Measurements from ENCODE around the gene TNFRSF13B. TPM values are rescaled to one million over a fixed set of nuclear protein-coding genes. Genes with fewer than 3 reads are reported as not detected.

TNFRSF13B gene
- total RNA-seq, 1 donor = not detected

DNA sequence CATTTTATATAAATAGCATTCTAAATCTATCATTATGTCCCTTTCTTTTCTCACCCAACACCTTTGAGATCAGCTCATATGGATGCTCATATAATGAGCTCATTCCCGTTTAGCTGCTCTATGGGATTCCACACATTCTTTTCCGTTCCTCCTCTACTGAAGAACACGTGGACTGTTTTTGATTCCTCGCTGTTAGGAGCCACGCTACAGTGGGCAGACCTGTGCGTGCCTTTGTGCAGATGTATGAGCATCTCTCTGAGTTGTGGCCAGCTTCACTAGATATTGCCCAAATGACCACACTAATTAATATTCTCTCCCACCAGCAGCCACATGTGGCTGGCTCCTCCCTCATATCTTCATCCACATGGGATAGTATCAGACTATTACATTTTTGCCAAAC is 6.0 kb upstream of the TNFRSF13B start:
- no peak overlapping the region for H3K4me3 ChIP-seq (ENCODE audit: insufficient read depth, low read length)
- H3K36me3 ChIP-seq (ENCODE audit: insufficient read depth, low read length) = no peaks in the 10 kb centered on the region
- H4K20me1 ChIP-seq (ENCODE audit: insufficient read depth, low read length) = no peaks in the 10 kb centered on the region
- no peak overlapping the region for H3K4me2 ChIP-seq (ENCODE audit: insufficient read depth, low read length)
- H3K27me3 ChIP-seq (ENCODE audit: insufficient read depth, low read length) = peaks cover 18% of the 10 kb centered on the region
- H2AFZ ChIP-seq (ENCODE audit: low read length) = no peak overlapping the region
- no peaks in the 10 kb centered on the region for H3K9me3 ChIP-seq (ENCODE audit: low read depth, low read length)
- TF ChIP-seq, protein P1, sequence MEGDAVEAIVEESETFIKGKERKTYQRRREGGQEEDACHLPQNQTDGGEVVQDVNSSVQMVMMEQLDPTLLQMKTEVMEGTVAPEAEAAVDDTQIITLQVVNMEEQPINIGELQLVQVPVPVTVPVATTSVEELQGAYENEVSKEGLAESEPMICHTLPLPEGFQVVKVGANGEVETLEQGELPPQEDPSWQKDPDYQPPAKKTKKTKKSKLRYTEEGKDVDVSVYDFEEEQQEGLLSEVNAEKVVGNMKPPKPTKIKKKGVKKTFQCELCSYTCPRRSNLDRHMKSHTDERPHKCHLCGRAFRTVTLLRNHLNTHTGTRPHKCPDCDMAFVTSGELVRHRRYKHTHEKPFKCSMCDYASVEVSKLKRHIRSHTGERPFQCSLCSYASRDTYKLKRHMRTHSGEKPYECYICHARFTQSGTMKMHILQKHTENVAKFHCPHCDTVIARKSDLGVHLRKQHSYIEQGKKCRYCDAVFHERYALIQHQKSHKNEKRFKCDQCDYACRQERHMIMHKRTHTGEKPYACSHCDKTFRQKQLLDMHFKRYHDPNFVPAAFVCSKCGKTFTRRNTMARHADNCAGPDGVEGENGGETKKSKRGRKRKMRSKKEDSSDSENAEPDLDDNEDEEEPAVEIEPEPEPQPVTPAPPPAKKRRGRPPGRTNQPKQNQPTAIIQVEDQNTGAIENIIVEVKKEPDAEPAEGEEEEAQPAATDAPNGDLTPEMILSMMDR (IDR thresholded peaks at IDR 0.05; ENCODE audit: extremely low read depth, low read depth, low read length) = no peak
- no peaks in the 10 kb centered on the region for H3K79me2 ChIP-seq (ENCODE audit: insufficient read depth, low read length)
- H3K27ac ChIP-seq (ENCODE audit: low read depth, low read length) = no peak overlapping the region
- peaks cover 5% of the 10 kb centered on the region for H3K4me1 ChIP-seq (ENCODE audit: insufficient read depth, low read length)
- no peak for DNase-seq (ENCODE audit: insufficient read length, low spot score, missing footprints)

DNA sequence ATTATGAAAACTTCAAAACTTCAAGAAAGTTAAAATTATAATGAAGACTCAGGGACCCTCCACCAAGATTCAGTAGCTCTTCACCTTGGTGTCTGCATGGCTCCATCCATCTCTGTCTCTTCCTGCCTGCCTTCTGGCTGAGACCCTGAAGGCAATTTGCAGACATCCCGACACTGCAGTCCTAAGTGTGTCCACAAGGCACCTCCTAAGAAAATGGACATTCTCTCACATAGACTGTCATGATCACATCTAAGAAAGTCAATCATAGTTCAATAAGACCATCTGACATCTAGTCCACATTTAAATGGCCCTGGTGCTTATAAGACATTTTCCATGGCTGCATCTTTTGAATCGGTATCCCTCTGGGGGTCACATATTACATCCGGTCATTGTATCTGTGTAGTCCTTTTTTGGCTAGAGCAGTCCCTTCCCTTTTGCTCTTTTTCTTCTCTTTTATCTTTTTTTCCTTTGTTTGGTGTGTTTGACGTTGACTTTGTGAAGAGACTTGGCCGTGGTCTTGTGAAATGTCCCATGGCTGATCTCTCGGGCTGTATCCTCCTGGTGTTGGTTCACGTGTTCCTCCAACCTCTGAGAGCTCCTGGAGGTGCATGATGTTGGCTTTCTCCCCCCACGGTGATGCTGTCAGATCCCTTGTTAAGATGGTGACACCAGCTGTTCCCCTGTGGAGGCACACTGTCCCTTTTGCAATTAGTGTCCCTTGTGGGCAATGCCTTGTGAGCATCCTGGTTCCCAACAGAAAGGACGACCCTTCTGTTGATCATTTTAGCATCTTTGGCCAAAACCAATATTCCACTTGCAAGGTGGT is 5.0 kb upstream of the TNFRSF13B start:
- Histone ChIP-seq H3K4me1 (ENCODE audit: insufficient read depth, low read length) (peaks cover 5% of the 10 kb centered on the region), H3K9me3 (ENCODE audit: low read depth, low read length) (no peaks in the 10 kb centered on the region), H3K27me3 (ENCODE audit: insufficient read depth, low read length) (peaks cover 18% of the 10 kb centered on the region), H3K27ac (ENCODE audit: low read depth, low read length) (no peak overlapping the region), H3K4me2 (ENCODE audit: insufficient read depth, low read length) (no peak overlapping the region), H3K4me3 (ENCODE audit: insufficient read depth, low read length) (no peak overlapping the region), H3K79me2 (ENCODE audit: insufficient read depth, low read length) (no peaks in the 10 kb centered on the region), H2AFZ (ENCODE audit: low read length) (no peak overlapping the region), H4K20me1 (ENCODE audit: insufficient read depth, low read length) (no peaks in the 10 kb centered on the region), H3K36me3 (ENCODE audit: insufficient read depth, low read length) (no peaks in the 10 kb centered on the region)
- no peak for DNase-seq (ENCODE audit: insufficient read length, low spot score, missing footprints)
- TF ChIP-seq, protein P1 (IDR thresholded peaks at IDR 0.05; ENCODE audit: extremely low read depth, low read depth, low read length) = no peak

DNA sequence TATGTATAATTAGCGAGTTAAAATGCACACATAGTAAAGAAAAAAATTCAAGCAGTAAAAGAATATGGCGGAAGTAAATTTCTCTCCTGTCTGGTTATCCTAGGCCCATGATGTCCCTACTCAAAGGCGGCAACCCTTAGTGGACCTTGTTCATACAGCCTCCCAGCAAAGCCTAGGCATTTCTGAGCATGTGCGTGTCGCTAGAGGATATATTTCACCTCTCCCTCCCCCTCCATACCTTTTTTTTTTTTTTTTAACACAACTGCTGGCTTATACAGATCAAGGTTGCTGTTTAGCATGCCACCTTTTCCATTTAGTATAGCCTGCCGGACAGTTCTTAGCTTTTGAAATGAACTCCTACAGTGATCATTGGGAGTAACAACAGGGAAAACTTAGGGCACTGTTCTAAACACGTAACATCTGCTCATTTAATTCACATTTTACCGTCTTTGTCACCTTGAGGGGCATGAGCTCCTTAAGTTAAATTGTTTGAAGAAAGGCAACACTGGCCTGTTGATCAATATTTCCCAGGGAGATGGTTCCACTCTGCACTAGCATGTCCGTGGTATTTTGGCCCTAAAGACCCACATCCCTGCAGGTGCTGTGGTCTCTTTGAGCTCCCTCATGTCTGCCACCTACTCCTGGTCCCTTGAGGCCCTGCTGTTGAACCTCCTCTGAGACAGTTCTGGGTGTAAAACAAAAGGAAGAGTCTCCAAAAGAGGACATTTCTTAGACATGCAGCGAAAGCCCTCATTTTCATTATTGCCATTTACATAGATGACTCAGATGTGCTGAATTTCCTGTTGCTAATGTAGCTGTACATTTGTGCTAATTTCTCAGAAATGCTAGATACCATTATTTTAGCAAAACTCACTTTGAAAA is 4.1 kb upstream of the TNFRSF13B start:
- no peak overlapping the region for H3K27ac ChIP-seq (ENCODE audit: low read depth, low read length)
- no peaks in the 10 kb centered on the region for H4K20me1 ChIP-seq (ENCODE audit: insufficient read depth, low read length)
- H3K9me3 ChIP-seq (ENCODE audit: low read depth, low read length) = no peaks in the 10 kb centered on the region
- peaks cover 5% of the 10 kb centered on the region for H3K4me1 ChIP-seq (ENCODE audit: insufficient read depth, low read length)
- TF ChIP-seq, protein P1 (IDR thresholded peaks at IDR 0.05; ENCODE audit: extremely low read depth, low read depth, low read length) = no peak
- no peaks in the 10 kb centered on the region for H3K79me2 ChIP-seq (ENCODE audit: insufficient read depth, low read length)
- H3K4me3 ChIP-seq (ENCODE audit: insufficient read depth, low read length) = no peak overlapping the region
- no peaks in the 10 kb centered on the region for H3K36me3 ChIP-seq (ENCODE audit: insufficient read depth, low read length)
- no peak for DNase-seq (ENCODE audit: insufficient read length, low spot score, missing footprints)
- H2AFZ ChIP-seq (ENCODE audit: low read length) = no peak overlapping the region
- no peak overlapping the region for H3K4me2 ChIP-seq (ENCODE audit: insufficient read depth, low read length)
- peaks cover 18% of the 10 kb centered on the region for H3K27me3 ChIP-seq (ENCODE audit: insufficient read depth, low read length)

DNA sequence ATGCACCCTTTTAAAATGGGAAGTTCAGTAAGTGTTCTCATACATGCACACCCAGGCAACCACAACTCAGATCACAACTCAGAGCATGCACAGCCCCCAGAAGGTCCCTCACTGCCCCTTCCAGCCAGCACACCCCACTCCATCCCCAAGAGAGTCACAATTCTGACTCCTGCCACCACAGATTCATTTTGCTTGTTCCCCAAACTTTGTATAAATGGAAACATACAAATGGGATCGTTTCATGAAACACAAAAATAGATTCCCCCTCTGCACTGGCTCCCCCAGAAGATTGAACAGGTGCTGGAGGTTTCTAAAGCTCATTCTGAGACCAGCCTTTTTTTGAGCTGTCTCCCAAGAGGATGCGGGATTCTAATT is 3.3 kb upstream of the TNFRSF13B start:
- Histone ChIP-seq H3K4me3 (ENCODE audit: insufficient read depth, low read length) (no peak overlapping the region), H3K9me3 (ENCODE audit: low read depth, low read length) (no peaks in the 10 kb centered on the region), H3K27ac (ENCODE audit: low read depth, low read length) (no peak overlapping the region), H3K79me2 (ENCODE audit: insufficient read depth, low read length) (no peaks in the 10 kb centered on the region), H3K27me3 (ENCODE audit: insufficient read depth, low read length) (peaks cover 20% of the 10 kb centered on the region), H2AFZ (ENCODE audit: low read length) (no peak overlapping the region), H3K36me3 (ENCODE audit: insufficient read depth, low read length) (no peaks in the 10 kb centered on the region), H4K20me1 (ENCODE audit: insufficient read depth, low read length) (no peaks in the 10 kb centered on the region), H3K4me2 (ENCODE audit: insufficient read depth, low read length) (no peak overlapping the region), H3K4me1 (ENCODE audit: insufficient read depth, low read length) (peaks cover 5% of the 10 kb centered on the region)
- no peak for DNase-seq (ENCODE audit: insufficient read length, low spot score, missing footprints)
- TF ChIP-seq, protein P1 (IDR thresholded peaks at IDR 0.05; ENCODE audit: extremely low read depth, low read depth, low read length) = no peak

All from osteoblast (primary cell).